HUDEP-2 (cell line): ENCODE data around the gene TCF7L2.

Experiments
- DNase-seq, 76 experiments: peaks; one replicate each; lab custom pipeline; 2025; ENCODE audit not compliant: unreplicated experiment in 76 of 76; lab: John Stamatoyannopoulos, UW

Gene TCF7L2

DNA sequence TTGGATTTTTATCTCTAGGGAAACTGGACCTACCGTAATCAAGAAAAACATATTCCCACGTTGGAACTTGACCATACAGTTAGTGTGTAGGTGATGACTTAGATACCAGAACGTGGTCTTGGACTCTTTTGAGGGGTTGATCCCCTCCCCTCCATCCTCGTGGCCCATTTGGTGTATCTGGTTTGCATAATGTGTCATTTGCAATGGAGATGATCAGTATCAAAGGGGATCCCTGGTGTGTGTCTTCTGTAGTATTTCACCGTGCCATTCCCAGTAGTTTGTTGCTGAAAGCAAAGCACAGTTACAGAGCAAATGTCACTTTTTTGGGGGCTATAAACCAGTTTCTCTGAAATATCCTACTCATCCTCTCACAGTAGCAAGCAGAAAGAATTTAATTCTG lies 217.7 kb downstream of the TCF7L2 start:
- DNase-seq = no peak

DNA sequence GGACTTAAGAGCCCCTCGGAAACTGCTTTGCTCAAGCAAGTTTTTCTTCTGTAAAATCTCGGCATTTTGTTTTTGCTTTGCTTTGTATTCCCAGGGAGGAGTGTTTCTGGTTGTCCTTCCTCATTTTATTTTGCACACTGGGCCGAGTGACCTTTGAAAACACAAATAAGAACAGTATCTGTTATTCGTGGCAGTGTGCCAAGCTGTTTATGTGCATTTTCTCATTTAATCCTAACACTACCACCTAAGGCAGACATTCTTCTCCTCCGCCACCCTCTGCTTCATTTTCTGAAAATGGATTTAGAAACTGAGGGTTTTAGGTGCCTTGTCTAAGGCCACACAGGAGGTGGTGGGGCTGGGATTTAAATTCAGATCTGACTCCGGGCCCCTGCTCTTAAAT lies 218.5 kb downstream of the TCF7L2 start:
- DNase-seq = no peak

DNA sequence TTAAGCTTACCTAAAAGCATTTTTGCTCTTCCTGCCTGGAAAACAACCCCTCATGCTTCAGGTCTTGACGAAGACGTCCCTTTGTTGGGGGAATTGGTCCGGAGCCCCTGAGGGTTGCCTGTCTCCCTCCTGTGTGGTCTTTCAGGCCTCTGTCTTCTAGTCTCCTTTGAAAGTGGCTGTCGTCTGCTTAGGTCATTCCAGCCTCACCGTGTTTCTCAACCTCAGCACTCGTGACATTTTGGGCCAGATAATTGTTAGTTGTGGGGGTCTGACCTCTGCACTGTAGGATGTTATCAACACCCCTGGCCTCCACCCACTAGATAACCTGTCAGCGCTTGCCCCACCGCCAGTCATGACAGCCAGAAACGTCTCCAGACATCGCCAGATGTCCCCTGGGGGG lies 219.1 kb downstream of the TCF7L2 start:
- DNase-seq = no peak

DNA sequence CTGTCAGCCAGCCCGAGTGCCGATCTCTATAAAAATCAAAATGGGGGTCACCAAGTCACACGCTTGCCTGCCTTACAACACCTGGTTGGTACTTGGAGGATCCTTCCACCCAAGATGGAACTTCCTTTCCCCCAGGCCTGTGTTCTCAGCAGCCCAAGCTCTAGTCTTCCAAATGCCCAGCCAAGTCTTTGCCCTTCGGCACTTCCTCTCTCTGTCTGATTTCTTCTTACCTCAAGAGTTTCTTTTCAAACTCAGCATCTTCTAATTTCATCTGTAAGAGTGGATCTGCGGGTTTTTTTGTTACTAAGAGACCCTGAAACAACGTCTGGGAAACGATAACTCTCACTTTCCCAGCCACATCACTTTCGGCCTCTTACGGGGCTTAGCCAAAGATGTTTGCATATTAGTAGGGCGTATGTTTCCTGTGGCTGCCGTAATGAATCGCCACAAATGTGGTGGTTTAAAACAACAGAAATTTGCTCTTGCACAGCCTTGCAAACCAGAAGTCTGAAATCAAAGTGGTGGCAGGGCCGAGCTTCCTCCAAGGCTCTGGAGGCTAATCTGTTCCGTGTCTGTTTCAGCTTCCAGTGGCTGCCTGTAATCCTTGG lies 219.9 kb downstream of the TCF7L2 start:
- no peak for DNase-seq

DNA sequence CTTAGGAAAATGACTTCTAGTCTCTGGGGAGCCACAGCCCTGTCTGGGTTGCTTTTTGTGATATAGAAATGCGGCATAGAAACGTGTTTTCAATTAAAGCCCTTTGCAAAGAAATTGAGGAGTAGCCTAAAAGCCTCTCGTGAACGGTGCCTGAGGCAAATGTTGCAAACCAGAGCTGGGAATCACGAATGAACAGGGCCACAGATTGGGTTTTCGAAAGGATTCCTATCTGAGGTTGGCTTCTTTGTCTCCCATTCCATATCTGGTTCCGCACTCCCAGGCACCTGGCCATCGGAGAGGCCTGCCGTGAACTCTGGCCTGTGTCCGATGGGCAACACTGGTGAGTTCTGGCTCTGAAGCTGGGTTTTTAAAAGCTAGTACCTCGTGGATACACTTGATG lies 221.6 kb downstream of the TCF7L2 start:
- DNase-seq = no peak

DNA sequence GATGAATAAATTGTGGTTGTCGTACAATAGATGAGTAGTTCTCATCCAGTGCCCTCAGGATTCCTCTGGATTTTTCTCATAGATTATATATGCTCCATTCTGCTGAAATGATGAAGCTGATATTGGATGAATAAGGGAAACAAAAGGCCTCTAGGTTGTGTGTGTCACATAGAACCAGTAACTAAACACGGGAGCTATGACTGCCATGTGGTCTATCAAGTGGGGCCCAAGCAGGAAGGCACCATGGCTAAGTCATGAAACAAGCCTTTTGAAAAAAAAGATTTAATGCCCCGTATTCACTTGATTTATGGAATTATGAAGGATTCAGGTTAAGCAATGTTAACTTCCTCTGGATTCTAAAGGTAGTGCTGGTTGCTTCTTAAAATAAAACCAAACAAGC lies 225.1 kb downstream of the TCF7L2 start:
- DNase-seq = no peak

DNA sequence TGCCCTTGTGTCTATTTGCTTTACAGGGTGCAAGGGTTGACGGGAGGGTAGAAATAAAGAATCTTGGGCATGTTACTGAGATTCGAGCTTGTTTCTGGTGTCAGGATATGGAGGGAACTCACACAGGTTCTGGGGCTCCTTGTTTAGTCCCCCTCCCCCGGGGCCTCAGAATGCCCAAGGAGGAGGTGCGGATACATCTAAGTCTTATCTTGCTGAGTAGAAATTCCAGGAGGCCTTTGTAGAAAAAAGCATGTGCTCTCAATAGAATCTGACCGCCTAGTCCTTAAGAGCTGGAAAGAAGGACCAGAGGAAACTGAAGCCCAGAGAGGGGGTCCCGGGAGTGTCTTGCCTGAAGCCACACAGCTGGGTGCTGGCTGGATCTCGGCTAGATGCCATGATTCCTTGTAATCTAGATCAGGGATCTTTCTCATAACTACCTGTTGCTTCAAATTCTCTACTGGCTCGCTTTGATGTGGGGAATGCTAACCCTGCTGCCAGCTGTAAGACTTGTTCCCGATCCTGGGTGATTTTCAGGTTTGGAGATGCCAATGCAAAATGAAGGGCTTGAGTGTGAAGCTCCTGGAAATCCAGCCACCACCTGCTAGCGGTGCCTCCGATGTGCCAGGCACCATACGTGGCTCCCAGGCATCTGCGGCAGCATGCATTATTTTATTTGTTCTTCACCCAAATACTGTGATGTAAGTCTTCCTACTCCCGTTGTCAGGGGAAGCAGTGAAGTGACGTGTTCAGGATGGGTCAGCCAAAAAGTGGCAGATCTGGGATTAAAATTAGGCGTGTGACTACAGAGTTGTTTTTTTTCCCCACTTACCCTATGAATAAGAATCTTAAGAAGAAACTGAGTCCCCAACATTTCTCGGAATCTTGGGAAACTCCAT lies 226.0 kb downstream of the TCF7L2 start:
- DNase-seq = no peak

DNA sequence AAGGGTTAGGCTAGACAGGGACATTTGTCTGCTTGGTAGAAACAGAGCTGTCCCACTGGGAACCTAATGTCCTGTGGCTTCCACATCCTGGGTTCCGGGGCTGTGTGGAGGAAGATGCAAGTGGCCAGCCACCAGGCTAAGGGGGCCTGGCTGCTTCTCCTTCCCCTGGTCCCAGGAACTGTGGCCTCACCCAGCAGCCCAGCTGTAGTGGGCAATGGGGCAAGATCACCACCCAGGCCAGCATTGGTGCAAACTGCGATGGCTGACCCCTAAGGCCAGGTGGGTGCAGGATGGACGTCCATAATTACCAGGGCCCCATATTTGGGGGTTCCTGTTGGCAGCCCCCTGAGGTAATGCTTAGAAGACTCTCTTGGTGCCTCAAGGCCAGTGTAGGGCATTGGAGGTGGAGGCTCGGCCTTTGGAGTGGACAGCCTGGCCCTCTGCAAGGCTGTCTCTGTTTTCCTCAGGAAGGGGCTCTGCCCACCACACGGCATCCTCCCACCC lies 226.7 kb downstream of the TCF7L2 start:
- DNase-seq = no peak

DNA sequence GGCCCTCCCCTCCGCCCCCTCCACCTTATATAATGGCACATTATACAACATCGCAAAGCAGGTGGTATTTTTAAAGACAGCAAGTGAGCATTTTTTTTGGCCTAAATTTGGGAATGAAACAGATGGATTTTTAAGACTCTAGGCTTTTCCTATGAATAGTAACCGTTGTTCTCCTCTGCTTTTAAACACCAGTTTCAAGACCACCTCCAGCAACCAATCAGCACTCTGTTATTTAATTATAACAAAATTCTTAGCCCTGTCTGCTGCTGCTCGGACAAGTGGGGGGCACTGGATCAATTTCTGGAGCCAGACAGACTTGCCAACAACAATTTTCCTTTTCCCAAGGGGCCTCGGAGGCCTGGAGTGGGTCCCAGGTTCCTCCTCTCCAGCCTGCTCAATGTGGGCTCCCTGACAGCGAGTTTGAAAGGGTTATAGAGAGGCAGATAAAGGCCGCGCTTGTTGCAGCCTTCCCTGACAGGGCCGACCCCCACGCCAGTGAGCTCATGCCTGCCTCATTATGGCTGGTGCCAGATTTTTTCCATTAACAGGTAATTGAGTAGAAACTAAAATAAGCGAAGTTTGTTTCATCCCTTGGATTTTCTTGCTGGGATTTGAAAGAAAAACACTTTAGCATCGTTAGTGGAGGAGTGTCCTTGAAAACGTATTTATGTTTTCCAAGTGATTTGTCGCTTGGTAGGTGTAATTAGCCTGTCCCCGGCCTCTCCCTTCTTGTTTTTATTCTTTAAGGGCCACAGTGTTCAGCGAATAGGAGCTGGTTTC lies 227.3 kb downstream of the TCF7L2 start:
- DNase-seq = no peak

DNA sequence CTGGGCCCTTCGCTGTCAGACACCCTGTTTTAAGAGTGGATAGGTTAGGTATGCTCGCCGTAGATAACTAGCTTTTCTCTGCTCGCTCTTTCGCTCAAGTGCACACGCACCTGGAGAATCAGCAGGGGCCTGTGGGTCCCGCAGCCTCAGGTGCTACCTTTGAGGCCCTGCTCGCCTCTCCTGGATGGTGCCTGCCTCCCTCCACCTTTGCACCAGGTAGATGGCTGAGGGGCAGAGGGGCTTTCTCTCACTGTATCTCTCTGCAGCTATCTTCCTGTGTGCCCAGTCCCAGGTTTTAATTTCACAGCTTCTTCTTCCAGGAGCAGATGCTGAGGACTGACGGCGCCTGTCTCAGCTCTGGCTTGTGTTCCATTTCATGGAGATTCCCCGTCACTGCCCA lies 227.9 kb downstream of the TCF7L2 start:
- no peak for DNase-seq

DNA sequence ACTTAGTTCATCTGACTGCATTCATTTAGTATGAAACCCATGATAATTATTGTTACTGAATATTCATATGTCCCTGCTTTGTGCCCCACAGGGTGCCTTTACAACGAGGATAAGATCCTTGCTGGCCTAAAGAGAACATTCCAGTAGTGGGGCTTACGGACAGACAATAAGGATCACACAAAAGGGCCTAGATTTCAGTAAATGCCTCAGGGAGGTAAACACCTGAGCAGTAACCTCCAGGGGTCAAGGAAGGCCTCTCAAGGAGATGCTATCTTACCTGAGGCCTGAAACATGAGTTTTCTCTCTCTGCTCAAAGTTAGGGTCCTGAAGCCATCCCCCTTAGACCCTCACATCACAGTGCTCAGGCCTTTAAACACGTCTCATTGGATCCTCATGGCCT lies 228.7 kb downstream of the TCF7L2 start:
- no peak for DNase-seq

DNA sequence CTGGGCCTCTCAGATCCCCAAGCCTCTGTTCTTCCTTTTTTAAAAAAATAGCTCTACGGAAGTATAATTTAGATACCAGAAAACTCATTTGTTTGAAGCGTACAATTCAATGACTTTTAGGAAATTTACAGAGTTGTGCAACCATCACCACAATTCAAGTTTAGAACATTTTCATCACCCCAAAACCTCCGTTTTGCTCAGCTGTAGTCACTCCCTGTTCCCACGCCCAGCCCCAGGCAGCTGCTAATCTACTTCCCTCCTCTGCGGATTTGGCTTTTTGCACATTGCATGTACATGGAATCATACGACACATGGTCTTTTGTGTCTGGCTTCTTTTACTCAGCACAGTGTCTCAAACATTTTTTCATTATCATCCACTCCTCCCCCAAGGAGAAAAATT lies 229.2 kb downstream of the TCF7L2 start:
- no peak for DNase-seq

DNA sequence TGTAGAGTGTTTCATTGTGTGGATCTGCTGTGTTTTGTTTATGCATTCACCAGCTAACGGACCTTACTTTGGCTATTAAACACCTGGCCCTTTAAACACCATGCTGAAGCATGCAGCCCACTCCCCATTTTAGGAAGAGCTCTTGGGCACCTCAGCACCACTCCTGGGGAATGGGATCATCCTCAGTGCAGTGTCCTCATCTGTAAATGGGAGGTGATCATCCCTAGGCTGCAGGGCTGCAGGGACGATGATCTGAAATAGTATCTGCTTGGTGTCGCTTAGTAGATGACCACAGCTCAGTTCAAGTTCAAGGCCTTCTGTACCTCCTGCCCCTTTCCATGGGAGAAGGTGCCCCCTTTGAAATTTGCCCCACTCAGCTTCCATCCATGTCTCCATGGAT lies 229.9 kb downstream of the TCF7L2 start:
- DNase-seq = no peak

DNA sequence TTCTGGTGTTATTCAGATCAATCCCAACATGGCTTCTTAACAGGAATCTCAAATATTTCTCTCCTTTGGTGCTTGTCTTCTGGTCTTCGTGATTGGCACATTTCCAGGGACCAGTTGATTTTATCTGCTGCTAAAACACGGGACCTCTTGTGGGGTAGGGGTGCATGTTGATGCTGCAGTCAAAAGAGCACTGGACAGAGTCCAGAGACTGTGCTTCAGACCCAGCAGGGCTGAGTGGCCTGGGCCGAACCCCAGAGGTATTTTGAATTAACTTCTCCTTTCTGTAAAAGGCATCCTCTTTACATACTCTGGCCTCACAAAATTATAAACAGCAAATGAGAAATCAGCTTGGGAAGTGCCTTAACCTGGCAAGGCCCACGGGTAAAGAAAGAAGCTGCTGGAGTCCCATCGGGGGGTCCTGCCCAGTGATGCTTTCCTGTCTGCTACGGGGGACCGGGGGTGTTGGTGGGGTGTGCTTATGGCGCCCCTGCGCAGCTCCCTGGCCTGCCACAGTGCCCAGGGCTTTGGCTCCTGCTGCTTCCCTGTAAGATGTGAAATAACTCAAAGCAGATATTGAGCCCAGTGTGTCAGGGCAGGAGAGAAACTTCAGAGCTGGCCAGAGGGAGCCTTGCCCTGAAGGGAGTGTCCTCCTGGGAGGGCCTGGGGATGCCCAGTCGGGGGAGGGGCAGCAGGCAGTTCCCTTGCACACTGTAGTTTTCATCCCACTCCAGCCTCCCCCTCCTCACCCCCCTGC lies 230.5 kb downstream of the TCF7L2 start:
- DNase-seq = no peak

DNA sequence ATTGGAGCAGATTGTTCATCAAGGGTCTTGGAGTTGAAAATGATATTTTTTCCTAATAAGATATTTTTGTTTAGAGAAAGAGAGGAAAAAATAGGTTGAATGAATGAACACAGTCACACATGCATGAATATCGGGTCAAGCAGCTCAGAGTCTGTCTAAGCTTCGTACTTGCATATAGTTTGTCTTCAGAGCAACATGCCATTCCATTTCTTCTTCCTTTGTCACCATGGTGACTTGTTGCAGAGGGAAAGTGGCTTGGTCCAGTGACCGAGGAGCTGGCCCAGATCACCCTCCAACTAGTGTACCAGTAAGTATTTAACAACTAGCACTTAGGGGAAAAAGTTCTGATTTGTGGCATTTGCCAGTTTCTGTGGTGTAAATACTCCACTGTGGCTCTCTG lies 232.1 kb downstream of the TCF7L2 start:
- no peak for DNase-seq

DNA sequence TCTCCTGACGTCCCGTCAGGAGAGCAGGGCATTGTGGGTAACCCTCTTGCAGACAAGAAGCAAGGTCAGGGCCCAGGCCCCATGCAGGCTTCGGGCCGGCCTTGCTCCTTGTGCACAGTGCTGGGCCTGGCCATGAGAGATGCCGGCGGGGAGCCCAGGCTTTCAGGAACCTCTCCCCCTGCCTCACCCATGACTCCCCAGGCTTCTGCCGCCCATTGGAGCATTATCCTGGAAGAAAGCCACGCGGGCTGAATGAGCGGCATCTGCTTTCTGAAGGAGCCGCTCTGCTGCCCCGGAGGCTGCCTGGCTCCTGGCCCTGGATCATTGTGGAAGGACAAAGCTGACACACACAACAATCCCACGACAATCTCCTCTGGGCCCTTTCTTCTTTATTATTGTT lies 233.5 kb downstream of the TCF7L2 start:
- no peak for DNase-seq

DNA sequence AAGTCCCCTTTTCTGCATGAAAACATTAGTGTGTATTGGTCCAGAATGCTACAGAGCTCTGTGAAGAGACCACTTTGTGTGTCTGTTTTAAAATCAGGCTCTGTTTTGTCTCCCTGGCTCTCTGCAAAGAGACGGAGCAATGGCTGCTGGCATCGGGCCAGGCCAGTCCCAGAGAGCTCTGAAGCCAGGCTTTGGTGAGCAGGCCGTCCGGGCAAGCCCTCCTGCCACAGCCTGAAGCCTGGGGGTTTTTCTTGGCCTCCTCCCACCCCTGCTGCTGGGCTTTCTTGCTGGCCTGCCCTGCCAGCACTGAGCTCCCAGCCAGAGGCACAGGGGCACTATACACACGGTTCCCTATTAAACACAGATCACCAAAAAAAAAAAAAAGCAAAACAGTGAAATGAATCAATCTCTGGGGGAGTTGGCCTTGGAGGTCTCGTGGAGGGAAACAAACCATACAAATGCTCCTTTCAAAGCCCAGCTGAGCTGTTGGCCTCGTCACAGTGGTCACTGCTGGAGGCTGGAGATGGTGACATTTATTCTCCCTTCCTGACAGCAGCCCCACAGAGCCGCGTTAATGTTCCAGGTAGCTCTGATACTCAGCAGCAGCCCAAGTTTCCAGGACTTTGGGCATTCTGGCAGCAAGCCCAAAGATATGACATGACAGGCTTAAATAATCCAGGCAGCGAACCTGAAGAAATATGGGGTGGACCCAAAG lies 237.2 kb downstream of the TCF7L2 start:
- DNase-seq = no peak

DNA sequence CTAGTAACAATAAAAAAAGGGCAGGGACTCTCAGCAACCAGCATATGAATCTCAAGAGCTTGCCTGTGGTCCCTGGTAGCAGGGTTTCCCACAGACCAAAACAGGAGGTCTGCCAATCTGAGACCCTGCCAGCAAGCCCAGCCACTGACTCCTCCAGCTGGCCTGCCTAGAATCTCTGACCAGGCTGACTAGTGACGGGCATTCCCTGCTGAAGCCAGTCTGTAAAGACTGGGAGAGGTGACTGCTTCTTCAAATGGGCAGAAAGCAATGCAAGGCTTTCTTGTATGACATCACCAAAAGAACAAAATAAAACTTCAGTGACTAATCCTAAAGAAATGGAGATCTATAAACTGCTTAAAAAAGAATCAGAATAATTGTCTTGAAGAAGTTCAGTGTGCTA lies 249.4 kb downstream of the TCF7L2 start:
- DNase-seq = no peak

DNA sequence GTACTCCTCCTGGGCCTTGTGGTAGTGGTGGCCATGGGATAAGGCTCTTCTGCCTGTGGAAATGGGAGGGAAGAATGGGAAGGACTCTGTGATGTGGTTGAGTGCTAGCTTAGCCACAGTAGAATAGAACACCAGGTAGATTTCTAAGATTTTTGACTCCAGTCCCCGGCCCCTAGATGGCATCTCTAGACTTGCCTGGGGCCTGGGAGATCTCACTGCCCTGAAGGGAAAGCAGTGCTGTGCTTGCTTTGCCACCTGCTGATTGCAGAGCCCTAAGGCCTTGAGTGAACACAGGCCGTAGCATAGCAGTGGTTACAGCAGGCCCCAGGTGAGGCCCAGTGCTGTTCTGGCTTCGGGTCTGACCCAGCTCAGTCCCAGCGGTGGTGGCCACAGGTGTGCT lies 252.0 kb downstream of the TCF7L2 start:
- no peak for DNase-seq

DNA sequence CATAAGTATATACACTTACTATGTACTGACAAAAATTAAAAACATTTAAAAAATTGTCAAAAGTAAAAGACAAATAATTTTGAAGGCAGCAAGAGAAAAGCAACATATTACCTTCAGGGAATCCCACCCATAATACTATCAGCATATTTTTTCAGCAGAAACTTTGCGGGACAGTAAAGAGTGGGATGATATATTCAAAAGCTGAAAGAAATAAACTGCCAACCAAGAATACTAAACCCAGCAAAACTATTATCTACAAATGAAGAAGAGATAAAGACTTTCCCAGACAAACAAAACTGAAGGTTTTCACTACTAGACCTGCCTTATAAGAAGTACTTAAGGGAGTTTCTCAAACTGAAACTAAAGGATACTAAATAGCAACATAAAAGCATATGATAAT lies 257.9 kb downstream of the TCF7L2 start:
- no peak for DNase-seq
